HG02763 (cell line): ENCODE data around the gene XCL2.
"Not testable (repeated sequence)": the region's sequence is repeated elsewhere in the genome, so short reads cannot be mapped to it uniquely, and the experiment has no call there.

Experiments
- ATAC-seq: cut with Tn5 transposase; IDR thresholded peaks from one replicate; pipeline ENCODE4 v1.9.1; 2021; ENCODE audit warnings: mild to moderate bottlenecking, moderate library complexity; ENCODE audit not compliant: unreplicated experiment

The XCL2 gene

GRCh38 chr1:168543840-168544498 lies at the start of gene XCL2:
Gene XCL2 (minus strand): TSS chr1:168543997. CDS start chr1:168543964, 33 bp downstream.
- not testable (repeated sequence) for ATAC-seq

DNA sequence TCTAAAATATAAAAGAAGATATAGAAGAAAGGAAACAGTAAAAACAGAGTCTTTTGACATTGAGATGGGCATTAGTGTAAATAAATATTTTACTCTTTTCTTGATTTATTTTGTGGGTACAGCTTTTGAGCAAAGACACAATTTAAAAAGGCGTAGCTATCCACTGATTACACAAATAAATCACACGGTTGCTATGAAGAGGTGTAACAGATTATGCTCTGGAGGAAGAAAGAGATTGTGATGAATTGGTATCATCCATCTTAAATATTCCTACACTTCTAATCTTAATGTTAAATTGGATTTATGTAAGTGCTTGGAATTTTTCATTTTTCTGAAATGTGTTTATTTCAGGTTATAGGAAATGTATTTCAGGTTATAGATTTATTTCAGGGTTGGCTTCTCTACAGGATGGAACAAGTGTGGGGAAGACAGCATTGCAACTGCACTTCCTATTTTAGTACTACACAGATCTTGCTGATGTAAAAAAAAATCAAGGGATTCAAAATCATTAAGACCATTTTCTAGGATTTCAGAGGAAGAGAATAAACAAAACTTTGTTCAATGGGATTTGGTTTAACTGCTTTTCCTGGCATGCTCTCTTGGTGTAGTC lies 47.9 kb upstream of the XCL2 start:
- no peak for ATAC-seq

GRCh38 chr1:168591066-168591465 lies 47.3 kb upstream of the XCL2 start:
- no peak for ATAC-seq

DNA sequence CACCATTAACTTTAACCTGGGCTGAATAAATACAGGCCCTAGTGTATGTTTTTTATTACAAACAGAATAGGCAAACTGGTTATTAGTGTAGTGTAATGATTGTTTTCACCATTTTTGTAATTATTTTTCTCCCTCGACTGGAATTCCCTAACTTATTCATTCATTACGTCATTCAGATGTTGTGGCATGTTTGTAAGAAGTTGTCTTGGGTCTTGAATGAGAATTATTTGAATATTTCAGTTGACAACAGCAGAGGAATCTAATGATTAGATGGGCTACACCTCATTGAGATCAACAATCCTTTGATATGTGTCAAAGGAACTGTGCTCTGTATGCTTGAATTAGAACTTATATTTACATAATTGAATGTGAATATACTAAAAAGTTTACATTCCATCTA lies 45.4 kb upstream of the XCL2 start:
- ATAC-seq: no peak

- ATAC-seq: no peak
These were observed 42.1 kb upstream of the XCL2 start for GRCh38 chr1:168585937-168586336.

DNA sequence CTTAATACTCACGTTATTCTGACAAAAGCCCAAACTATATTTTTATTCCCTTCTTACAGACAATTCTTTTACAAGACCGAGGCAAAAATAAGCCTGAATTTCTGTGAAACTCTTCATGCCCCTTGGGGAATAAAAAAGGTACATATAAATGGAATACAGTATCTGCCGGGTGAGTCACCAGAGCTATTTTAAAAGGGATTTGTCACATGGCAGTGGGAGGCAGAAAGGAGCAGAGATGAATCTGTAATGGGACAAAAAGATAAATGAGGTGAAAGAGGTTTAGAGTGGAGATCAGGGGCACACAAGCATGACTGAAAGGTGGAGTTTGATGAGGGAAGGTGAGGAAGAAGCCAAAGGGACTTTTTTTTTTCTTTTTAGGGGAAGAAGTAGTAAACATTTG lies 41.4 kb upstream of the XCL2 start:
- ATAC-seq: no peak

DNA sequence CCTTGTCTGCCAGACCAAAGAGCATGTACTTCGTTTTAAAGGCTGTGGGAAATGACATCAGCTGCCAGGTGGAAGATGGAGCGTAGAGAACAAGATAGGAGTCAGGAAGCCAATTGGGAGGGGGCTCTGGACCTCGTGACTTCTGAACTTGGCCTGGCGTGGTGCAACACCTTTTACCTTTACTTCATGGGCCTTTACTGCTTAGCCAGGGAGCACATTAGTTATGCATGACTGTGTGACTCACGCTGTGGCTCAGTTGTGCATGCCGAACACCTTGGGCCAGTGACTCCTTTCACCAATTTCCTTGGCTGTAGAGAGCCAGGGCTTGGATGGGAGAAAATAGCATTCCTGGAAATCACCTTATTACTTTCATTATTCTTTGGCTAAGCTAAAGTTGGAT lies 39.8 kb upstream of the XCL2 start:
- ATAC-seq: no peak

DNA sequence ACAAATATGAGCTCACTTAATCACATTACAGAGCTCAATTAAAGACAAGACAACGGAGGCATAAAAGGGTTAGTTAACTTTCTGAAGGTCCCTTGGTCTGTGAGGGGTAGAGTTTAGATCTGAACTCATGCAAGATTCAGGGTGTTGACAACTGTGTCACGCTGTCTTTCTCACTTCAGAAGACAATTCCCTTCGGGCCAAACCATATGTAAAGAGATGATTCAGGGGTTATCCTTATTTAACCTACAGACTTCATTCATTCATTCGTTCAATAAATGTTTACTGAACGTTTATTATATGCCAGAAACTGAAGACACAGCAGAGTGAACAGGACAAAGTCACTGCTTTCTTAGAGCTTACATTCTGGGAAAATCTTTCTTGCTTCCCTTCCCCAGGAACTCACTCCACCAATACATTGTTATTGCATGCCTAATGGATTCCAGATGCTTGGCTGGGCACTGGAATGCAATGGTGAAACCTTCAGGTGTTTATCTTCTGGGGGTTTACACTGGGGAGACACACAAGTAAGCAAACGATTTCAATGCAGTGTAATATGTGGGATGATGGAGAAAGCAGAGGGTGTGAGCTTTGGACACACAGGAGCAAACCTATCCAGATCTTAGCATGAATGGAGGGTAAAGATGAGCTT lies 39.0 kb upstream of the XCL2 start:
- no peak for ATAC-seq

- ATAC-seq: no peak
These were observed 38.2 kb upstream of the XCL2 start for GRCh38 chr1:168581817-168582572.

- not testable (repeated sequence) for ATAC-seq
These were observed 37.2 kb upstream of the XCL2 start for GRCh38 chr1:168580991-168581390.

DNA sequence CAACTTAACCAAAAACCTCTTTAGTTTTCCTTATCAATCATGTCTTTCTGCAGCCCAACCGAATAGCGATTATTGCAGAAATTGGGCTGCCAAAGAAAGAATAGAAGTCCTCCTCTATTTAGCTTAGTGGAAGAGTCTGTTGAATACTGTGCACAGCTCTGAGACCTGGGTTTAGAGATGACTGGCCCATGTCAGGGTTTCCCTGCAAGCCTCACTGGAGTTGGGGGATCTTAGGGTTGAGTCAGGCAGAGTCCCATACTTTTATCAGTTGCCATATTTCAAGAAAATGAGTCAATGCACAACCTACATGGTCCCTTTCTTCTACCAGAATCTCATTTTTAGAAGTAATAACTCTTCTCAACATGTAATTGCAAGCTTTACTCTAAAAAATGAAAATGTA lies 36.5 kb upstream of the XCL2 start:
- not testable (repeated sequence) for ATAC-seq

DNA sequence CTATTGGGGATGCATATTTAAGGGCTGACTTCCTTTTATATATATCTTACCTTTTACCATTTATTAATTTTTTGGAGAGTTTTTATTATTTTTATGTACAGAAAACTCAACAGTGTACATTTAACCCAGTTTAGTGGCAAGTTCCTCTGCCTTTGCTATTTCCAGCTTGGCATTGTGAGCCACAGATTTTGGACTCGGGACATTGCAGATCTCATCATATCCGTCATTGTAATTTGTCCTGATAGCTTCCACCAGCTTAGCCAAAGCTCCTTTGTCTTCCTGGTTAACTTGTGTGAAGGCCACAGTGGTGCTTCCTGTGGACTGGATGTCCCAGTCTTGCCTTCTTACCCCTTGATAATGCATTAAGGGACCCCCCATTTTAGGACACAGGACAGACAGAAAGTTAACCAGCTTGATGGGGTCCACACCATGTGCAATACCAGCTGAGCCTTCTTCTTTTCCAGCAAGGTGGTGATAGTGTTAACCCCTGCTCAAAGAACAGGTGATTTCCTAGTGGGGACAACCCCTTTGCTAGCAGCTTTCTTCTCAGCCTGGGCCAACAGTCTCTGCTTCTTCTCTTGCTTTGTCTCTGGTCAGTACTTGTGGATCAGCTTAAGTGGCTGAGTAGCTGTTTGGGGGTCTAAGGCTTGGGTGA lies 34.9 kb upstream of the XCL2 start:
- not testable (repeated sequence) for ATAC-seq

GRCh38 chr1:168576245-168576688 lies 32.5 kb upstream of the XCL2 start, which contains the start of gene XCL1:
Gene XCL1 (plus strand): TSS chr1:168576605. CDS start chr1:168576638, 33 bp downstream.
- not testable (repeated sequence) for ATAC-seq

- not testable (repeated sequence) for ATAC-seq
These were observed 30.4 kb upstream of the XCL2 start for GRCh38 chr1:168574234-168574633.

DNA sequence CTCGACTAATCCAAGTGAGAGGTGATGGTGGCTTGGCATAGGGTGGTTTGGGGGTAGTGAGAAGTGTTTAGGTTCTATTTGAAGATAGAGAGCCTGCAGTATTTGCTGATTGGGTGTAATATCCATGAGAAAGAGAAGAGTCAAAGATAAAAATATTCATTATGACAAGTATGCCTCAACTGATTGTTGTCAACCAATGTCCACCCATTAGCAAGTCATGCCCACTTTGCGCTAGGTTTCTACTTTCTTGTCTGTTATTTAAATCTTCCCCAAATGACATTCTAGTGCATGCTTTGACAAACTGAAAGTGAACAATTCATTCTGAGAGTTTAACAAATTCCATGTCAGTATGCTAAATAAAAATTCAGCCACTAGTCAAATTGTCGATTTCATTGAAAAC lies 28.8 kb upstream of the XCL2 start:
- no peak for ATAC-seq

DNA sequence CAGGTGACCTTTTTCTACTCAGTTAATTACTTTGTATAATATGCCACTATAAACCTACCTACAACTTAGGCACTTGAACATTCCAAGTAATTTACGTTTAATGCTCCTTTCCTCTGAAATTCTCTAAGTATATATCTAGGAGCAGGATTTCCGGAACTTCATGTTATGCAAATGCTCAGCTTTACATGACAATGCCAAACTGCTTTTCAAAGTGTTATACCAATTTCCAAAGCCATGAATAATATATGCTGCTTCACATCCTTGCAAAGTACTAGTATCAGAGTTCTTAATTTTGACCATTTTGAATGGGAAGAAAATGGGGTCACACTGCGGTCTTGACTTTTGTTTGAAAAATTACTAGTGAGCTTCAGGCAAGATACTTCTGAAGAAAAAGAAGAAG lies 26.9 kb upstream of the XCL2 start:
- no peak for ATAC-seq

- no peak for ATAC-seq
These were observed 24.5 kb upstream of the XCL2 start for GRCh38 chr1:168568346-168568745.

DNA sequence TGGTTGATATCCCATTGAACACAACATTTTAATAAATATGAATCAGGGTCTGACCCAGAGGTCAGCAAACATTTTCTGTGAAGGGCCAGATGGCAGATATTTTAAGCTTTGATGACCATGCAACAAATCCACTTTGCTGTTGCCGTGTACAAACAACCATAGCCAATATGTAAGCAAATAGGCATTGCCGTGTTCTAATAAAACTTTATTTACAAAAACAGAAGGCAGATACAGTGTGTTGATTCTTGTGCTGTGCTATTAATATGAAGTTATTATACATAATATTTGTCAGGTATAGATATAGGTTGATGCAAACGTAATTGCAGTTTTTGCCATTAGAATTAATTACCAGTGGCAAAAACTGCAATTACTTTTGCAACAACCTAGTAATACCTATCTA lies 23.8 kb upstream of the XCL2 start:
- ATAC-seq: no peak

DNA sequence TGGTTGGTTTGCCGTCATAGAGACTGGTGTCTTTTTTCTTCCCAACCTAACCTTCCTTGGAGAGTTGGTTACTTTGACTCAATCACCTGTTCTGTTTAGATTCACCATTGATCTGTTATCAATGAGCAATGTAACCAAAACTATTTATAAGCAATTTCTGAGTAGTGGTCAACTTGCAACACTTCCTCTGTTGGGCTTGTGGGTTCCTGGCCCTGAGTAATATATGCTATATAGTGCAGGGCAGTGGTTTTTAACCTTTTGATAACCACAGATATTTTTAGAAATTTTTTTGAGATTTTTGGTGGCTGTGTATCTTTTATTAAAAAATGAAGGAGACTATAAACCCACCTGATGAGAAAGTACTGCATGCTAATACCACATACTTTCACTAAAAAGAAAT lies 23.2 kb upstream of the XCL2 start:
- ATAC-seq: no peak

- no peak for ATAC-seq
These were observed 22.0 kb upstream of the XCL2 start for GRCh38 chr1:168565825-168566224.

DNA sequence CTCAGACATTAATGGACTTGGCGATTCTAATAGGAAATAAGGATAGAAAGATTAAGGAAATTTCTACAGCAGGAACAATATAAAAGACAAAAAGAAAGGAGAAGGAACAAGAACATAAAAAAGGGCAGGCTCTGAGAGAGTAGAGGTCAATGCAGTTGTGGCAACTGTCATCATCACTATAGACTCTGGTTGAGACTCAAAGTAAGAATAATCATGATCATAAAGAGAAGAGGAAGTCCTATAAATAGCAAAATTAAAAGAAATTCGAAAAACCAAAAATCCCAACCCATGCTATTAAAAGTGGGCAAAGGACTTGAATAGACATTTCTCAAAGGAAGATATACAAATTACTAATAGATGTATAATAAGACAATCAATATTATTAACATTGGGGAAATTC lies 18.2 kb upstream of the XCL2 start:
- no peak for ATAC-seq
